WTC11 (cell line): ENCODE results near the gene STAB2.

Experiments used
- ATF1 ChIP-seq: sonication (generic); formaldehyde crosslinking; IDR thresholded peaks from 2 replicates; pipeline ENCODE4 v1.8.1; 2023; ENCODE audit warnings: mild to moderate bottlenecking, moderate library complexity, missing genetic modification reagents
- E2F4 ChIP-seq: sonication (generic); formaldehyde crosslinking; IDR thresholded peaks from 2 replicates; pipeline ENCODE4 v1.8.1; 2022; ENCODE audit warnings: low read depth, mild to moderate bottlenecking, moderate library complexity, missing genetic modification reagents, borderline replicate concordance
- FOXJ3 ChIP-seq: sonication (generic); formaldehyde crosslinking; IDR thresholded peaks from 2 replicates; pipeline ENCODE4 v1.9.0; 2021; ENCODE audit warnings: missing genetic modification reagents, mild to moderate bottlenecking, borderline replicate concordance
- JUN ChIP-seq: sonication (generic); formaldehyde crosslinking; IDR thresholded peaks from 2 replicates; pipeline ENCODE4 v1.8.0; 2023; ENCODE audit warnings: mild to moderate bottlenecking, missing genetic modification reagents
- KAT7 ChIP-seq: sonication (generic); formaldehyde crosslinking; IDR thresholded peaks from 2 replicates; pipeline ENCODE4 v1.8.1; 2023; ENCODE audit warnings: missing genetic modification reagents, mild to moderate bottlenecking, borderline replicate concordance
- MXD4 ChIP-seq: fragments of 250-450 bp; sonication (Bioruptor Pico); IDR thresholded peaks from 2 replicates; pipeline ENCODE4 v1.8.0; 2021; ENCODE audit warnings: mild to moderate bottlenecking, moderate library complexity, borderline replicate concordance
- RELA ChIP-seq: sonication (generic); formaldehyde crosslinking; IDR thresholded peaks from 2 replicates; pipeline ENCODE4 v1.8.1; 2022; ENCODE audit warnings: missing genetic modification reagents, mild to moderate bottlenecking, borderline replicate concordance
- TEAD1 ChIP-seq: sonication (generic); formaldehyde crosslinking; IDR thresholded peaks from 2 replicates; pipeline ENCODE4 v1.8.0; 2022; ENCODE audit warnings: mild to moderate bottlenecking, missing genetic modification reagents
- TP53 ChIP-seq: sonication (generic); formaldehyde crosslinking; IDR thresholded peaks from 2 replicates; pipeline ENCODE4 v1.8.1; 2023; ENCODE audit warnings: mild to moderate bottlenecking, missing genetic modification reagents
- ZNF396 ChIP-seq: fragments of 250-450 bp; sonication (Bioruptor Pico); IDR thresholded peaks from 2 replicates; pipeline ENCODE4 v1.8.0; 2021; ENCODE audit warnings: mild to moderate bottlenecking, moderate library complexity, borderline replicate concordance
- TF ChIP-seq, protein P1 (sequence below): fragments of 250-450 bp; sonication (Bioruptor Pico); IDR thresholded peaks from 2 replicates; pipeline ENCODE4 v2.1.2; 2022; ENCODE audit warnings: mild to moderate bottlenecking, moderate library complexity
- TF ChIP-seq, protein P2 (sequence below): fragments of 200-600 bp; IDR thresholded peaks from 2 replicates; pipeline ENCODE4 v1.8.0; 2022; ENCODE audit warnings: antibody characterized with exemption
- TF ChIP-seq, protein P3 (sequence below): sonication (generic); formaldehyde crosslinking; IDR thresholded peaks from 2 replicates; pipeline ENCODE4 v1.8.0; 2023; ENCODE audit warnings: missing genetic modification reagents, mild to moderate bottlenecking, borderline replicate concordance
- TF ChIP-seq, protein P4 (sequence below): sonication (generic); formaldehyde crosslinking; conservative IDR thresholded peaks from 2 replicates; pipeline ENCODE4 v1.8.1; 2022; ENCODE audit warnings: mild to moderate bottlenecking, missing genetic modification reagents

- TF ChIP-seq, protein P1, sequence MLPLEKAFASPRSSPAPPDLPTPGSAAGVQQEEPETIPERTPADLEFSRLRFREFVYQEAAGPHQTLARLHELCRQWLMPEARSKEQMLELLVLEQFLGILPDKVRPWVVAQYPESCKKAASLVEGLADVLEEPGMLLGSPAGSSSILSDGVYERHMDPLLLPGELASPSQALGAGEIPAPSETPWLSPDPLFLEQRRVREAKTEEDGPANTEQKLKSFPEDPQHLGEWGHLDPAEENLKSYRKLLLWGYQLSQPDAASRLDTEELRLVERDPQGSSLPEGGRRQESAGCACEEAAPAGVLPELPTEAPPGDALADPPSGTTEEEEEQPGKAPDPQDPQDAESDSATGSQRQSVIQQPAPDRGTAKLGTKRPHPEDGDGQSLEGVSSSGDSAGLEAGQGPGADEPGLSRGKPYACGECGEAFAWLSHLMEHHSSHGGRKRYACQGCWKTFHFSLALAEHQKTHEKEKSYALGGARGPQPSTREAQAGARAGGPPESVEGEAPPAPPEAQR (CRISPR knock-in tag), result no peak
- TF ChIP-seq, protein P2, sequence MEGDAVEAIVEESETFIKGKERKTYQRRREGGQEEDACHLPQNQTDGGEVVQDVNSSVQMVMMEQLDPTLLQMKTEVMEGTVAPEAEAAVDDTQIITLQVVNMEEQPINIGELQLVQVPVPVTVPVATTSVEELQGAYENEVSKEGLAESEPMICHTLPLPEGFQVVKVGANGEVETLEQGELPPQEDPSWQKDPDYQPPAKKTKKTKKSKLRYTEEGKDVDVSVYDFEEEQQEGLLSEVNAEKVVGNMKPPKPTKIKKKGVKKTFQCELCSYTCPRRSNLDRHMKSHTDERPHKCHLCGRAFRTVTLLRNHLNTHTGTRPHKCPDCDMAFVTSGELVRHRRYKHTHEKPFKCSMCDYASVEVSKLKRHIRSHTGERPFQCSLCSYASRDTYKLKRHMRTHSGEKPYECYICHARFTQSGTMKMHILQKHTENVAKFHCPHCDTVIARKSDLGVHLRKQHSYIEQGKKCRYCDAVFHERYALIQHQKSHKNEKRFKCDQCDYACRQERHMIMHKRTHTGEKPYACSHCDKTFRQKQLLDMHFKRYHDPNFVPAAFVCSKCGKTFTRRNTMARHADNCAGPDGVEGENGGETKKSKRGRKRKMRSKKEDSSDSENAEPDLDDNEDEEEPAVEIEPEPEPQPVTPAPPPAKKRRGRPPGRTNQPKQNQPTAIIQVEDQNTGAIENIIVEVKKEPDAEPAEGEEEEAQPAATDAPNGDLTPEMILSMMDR, result no peak
- no peak for TF ChIP-seq ZNF396 (CRISPR knock-in tag)
- no peak for TF ChIP-seq JUN
- no peak for TF ChIP-seq TP53 (CRISPR knock-in tag)
- TF ChIP-seq E2F4 (CRISPR knock-in tag), result no peak
- no peak for TF ChIP-seq MXD4 (CRISPR knock-in tag)
- no peak for TF ChIP-seq FOXJ3 (CRISPR knock-in tag)
- TF ChIP-seq TEAD1 (CRISPR knock-in tag), result no peak
- TF ChIP-seq, protein P3, sequence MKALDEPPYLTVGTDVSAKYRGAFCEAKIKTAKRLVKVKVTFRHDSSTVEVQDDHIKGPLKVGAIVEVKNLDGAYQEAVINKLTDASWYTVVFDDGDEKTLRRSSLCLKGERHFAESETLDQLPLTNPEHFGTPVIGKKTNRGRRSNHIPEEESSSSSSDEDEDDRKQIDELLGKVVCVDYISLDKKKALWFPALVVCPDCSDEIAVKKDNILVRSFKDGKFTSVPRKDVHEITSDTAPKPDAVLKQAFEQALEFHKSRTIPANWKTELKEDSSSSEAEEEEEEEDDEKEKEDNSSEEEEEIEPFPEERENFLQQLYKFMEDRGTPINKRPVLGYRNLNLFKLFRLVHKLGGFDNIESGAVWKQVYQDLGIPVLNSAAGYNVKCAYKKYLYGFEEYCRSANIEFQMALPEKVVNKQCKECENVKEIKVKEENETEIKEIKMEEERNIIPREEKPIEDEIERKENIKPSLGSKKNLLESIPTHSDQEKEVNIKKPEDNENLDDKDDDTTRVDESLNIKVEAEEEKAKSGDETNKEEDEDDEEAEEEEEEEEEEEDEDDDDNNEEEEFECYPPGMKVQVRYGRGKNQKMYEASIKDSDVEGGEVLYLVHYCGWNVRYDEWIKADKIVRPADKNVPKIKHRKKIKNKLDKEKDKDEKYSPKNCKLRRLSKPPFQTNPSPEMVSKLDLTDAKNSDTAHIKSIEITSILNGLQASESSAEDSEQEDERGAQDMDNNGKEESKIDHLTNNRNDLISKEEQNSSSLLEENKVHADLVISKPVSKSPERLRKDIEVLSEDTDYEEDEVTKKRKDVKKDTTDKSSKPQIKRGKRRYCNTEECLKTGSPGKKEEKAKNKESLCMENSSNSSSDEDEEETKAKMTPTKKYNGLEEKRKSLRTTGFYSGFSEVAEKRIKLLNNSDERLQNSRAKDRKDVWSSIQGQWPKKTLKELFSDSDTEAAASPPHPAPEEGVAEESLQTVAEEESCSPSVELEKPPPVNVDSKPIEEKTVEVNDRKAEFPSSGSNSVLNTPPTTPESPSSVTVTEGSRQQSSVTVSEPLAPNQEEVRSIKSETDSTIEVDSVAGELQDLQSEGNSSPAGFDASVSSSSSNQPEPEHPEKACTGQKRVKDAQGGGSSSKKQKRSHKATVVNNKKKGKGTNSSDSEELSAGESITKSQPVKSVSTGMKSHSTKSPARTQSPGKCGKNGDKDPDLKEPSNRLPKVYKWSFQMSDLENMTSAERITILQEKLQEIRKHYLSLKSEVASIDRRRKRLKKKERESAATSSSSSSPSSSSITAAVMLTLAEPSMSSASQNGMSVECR (CRISPR knock-in tag), result no peak
- TF ChIP-seq KAT7, result no peak
- TF ChIP-seq RELA (CRISPR knock-in tag), result no peak
- TF ChIP-seq ATF1 (CRISPR knock-in tag), result no peak
- TF ChIP-seq, protein P4, sequence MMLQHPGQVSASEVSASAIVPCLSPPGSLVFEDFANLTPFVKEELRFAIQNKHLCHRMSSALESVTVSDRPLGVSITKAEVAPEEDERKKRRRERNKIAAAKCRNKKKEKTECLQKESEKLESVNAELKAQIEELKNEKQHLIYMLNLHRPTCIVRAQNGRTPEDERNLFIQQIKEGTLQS, result no peak
Measured at GRCh38 chr12:103546959-103547358, 40.1 kb upstream of the STAB2 start.
